Endometrium (tissue), 2 donors: Measurements from ENCODE around the gene SPG7.
"Not testable (repeated sequence)": the region's sequence is repeated elsewhere in the genome, so short reads cannot be mapped to it uniquely, and the experiment has no call there.

ENCODE experiments used
- FAIRE-seq: peaks from 2 replicates; lab custom pipeline; 2012; peaks lifted over from hg19 to GRCh38; lab: Jason Lieb, UNC
- donor health status: control.
- donor health status: control.

SPG7 gene

GRCh38 chr16:89507834-89508590, at the start of gene SPG7:
Gene SPG7 (plus strand): TSS chr16:89508403. CDS start chr16:89508418, 15 bp downstream.
- no peak for FAIRE-seq

- no peak for FAIRE-seq
These were observed 49.7 kb upstream of the SPG7 start for GRCh38 chr16:89458551-89458950.

- FAIRE-seq: no peak
These were observed 49.2 kb upstream of the SPG7 start for GRCh38 chr16:89458967-89459366.

- FAIRE-seq: no peak
These were observed 47.6 kb upstream of the SPG7 start for GRCh38 chr16:89460556-89460955.

GRCh38 chr16:89461890-89462289, 46.3 kb upstream of the SPG7 start:
- not testable (repeated sequence) for FAIRE-seq

GRCh38 chr16:89462639-89463038, 45.6 kb upstream of the SPG7 start:
- not testable (repeated sequence) for FAIRE-seq

GRCh38 chr16:89463312-89463711, 44.9 kb upstream of the SPG7 start:
- not testable (repeated sequence) for FAIRE-seq

- no peak for FAIRE-seq
These were observed 41.3 kb upstream of the SPG7 start for GRCh38 chr16:89466920-89467319.

GRCh38 chr16:89467382-89467781, 40.8 kb upstream of the SPG7 start:
- no peak for FAIRE-seq

- FAIRE-seq: no peak
These were observed 35.5 kb upstream of the SPG7 start for GRCh38 chr16:89472711-89473075.

- FAIRE-seq: no peak
These were observed 35.0 kb upstream of the SPG7 start for GRCh38 chr16:89473136-89473712.

- FAIRE-seq: no peak
These were observed 34.3 kb upstream of the SPG7 start for GRCh38 chr16:89473791-89474414.

- FAIRE-seq: no peak
These were observed 33.1 kb upstream of the SPG7 start for GRCh38 chr16:89475144-89475543.

GRCh38 chr16:89476379-89476778, 31.8 kb upstream of the SPG7 start:
- FAIRE-seq: no peak

GRCh38 chr16:89476811-89477261, 31.4 kb upstream of the SPG7 start:
- no peak for FAIRE-seq

GRCh38 chr16:89478576-89479221, 29.5 kb upstream of the SPG7 start:
- FAIRE-seq: no peak

GRCh38 chr16:89481356-89481955, 26.7 kb upstream of the SPG7 start:
- no peak for FAIRE-seq

GRCh38 chr16:89482150-89482816, 25.9 kb upstream of the SPG7 start:
- FAIRE-seq: no peak

- FAIRE-seq: no peak
These were observed 25.4 kb upstream of the SPG7 start for GRCh38 chr16:89482817-89483205.

- FAIRE-seq: no peak
These were observed 24.1 kb upstream of the SPG7 start for GRCh38 chr16:89484041-89484501.

GRCh38 chr16:89484923-89485679, 23.1 kb upstream of the SPG7 start:
- FAIRE-seq: no peak
